ENCODE results near the gene SPR. TPM values are rescaled to one million over a fixed set of nuclear protein-coding genes. Genes with fewer than 3 reads are reported as not detected.

Gene SPR
- total and polyA plus RNA-seq, 2 of the 13 experiments (the other 11 are each of a cell fraction or from before 2014, with no cell fraction given), result 34.0 to 96.0 TPM

DNA sequence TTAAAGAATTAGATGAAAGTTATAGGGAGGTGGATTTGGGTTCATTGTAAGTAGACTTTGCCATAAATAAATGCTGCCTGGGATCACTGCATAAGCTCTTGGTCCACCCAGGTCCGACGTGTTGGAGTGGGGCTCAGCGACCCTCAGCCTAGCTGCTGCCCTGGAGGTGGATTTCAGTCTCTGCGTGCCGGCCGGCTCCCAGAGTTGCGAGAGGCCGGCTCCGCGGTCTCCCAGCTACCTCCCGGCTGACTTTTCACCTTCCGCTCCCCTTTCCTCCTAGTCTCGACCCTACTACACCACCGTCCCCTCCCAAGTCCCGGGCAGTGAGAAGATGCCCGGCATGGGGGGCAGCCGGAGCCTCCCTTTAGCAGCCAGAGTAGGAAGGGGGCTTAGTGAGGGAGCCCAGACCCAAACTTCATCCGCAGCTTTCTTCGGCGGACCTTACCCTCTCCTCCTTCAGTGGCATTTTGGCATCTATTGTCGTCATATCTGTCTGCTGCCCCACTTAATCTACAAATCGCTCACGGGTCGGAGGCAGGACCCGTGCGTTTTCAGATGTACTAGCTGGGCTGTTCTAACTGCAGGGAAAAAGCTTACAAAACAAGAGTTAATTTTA, 38.2 kb downstream of the SPR start:
- CTCF ChIA-PET (ENCODE audit: low intra/inter-chr PET ratio, low total read pairs), result no interaction called here
- TF ChIP-seq ARNT2 (CRISPR knock-in tag; IDR thresholded peaks at IDR 0.05; ENCODE audit: low read depth) (no peak), ZNF746 (CRISPR knock-in tag; IDR thresholded peaks at IDR 0.05) (no peak), NFIC (IDR thresholded peaks at IDR 0.05; ENCODE audit: low read length) (no peak), MLXIP (CRISPR knock-in tag; IDR thresholded peaks at IDR 0.05; ENCODE audit: borderline replicate concordance) (no peak), IRF2 (CRISPR knock-in tag; IDR thresholded peaks at IDR 0.05) (no peak), DBP (CRISPR knock-in tag; IDR thresholded peaks at IDR 0.05; ENCODE audit: not compliant biosample characterization) (no peak), ZNF276 (CRISPR knock-in tag; IDR thresholded peaks at IDR 0.05; ENCODE audit: low read depth) (no peak), NFE2 (CRISPR knock-in tag; IDR thresholded peaks at IDR 0.05) (no peak), ZNF691 (CRISPR knock-in tag; IDR thresholded peaks at IDR 0.05; ENCODE audit: borderline replicate concordance, low read depth) (no peak)
- TF ChIP-seq, protein P1, sequence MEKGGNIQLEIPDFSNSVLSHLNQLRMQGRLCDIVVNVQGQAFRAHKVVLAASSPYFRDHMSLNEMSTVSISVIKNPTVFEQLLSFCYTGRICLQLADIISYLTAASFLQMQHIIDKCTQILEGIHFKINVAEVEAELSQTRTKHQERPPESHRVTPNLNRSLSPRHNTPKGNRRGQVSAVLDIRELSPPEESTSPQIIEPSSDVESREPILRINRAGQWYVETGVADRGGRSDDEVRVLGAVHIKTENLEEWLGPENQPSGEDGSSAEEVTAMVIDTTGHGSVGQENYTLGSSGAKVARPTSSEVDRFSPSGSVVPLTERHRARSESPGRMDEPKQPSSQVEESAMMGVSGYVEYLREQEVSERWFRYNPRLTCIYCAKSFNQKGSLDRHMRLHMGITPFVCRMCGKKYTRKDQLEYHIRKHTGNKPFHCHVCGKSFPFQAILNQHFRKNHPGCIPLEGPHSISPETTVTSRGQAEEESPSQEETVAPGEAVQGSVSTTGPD (CRISPR knock-in tag; IDR thresholded peaks at IDR 0.05), result no peak
- TF ChIP-seq, protein P2, sequence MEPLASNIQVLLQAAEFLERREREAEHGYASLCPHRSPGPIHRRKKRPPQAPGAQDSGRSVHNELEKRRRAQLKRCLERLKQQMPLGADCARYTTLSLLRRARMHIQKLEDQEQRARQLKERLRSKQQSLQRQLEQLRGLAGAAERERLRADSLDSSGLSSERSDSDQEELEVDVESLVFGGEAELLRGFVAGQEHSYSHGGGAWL (CRISPR knock-in tag; IDR thresholded peaks at IDR 0.05), result no peak
- TF ChIP-seq, protein P3, sequence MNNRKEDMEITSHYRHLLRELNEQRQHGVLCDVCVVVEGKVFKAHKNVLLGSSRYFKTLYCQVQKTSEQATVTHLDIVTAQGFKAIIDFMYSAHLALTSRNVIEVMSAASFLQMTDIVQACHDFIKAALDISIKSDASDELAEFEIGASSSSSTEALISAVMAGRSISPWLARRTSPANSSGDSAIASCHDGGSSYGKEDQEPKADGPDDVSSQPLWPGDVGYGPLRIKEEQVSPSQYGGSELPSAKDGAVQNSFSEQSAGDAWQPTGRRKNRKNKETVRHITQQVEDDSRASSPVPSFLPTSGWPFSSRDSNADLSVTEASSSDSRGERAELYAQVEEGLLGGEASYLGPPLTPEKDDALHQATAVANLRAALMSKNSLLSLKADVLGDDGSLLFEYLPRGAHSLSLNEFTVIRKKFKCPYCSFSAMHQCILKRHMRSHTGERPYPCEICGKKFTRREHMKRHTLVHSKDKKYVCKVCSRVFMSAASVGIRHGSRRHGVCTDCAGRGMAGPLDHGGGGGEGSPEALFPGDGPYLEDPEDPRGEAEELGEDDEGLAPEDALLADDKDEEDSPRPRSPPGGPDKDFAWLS (CRISPR knock-in tag; IDR thresholded peaks at IDR 0.05; ENCODE audit: borderline replicate concordance), result no peak

More for the DNA sequence above, 38.2 kb downstream of the SPR start:
- Histone ChIP-seq H3K4me3 (replicated peaks in 1 of 3; ENCODE audit: insufficient read depth in 1 of 3, low read depth in 2 of 3, low read length in 3 of 3) (no peak overlapping the region), H4K20me1 (ENCODE audit: insufficient read depth, low read length) (no peaks in the 10 kb centered on the region), H3K9me3 (ENCODE audit: low read length) (no peaks in the 10 kb centered on the region), H2AFZ (ENCODE audit: low read length) (no peak overlapping the region), H3K36me3 (replicated peaks in 1 of 2; ENCODE audit: control insufficient read depth in 1 of 2, insufficient read depth in 2 of 2, low read length in 2 of 2) (no peaks in the 10 kb centered on the region), H3K27me3 (ENCODE audit: control insufficient read depth in 1 of 2, insufficient read depth in 2 of 2, low read length in 2 of 2) (peaks cover 2 to 88% of the 10 kb centered on the region in 2 experiments; a peak in 4 of 5 replicates), H3K4me1 (ENCODE audit: insufficient read depth, low read length) (no peaks in the 10 kb centered on the region), H3K27ac (ENCODE audit: extremely low read length, insufficient read depth, low read length) (no peak overlapping the region), H3K9ac (ENCODE audit: insufficient read depth, low read depth, low read length) (no peak overlapping the region), H3K79me2 (ENCODE audit: insufficient read depth, low read length) (no peaks in the 10 kb centered on the region), H3K4me2 (ENCODE audit: low read depth, low read length) (no peak overlapping the region)
- BruUV-seq (replicated peaks), result no TSS peak
- FAIRE-seq (no peak), ATAC-seq (no peak), DNase-seq (ENCODE audit: low spot score) (no peak)
- in situ Hi-C loops (cut with HindIII; ENCODE audit: extremely low pct_ligation_motif_present, low pct_unique_long_range_greater_than_20kb), result no loop called here
- 52% methylated on average over 26 of the region's 26 CpGs for WGBS (ENCODE audit: low lambda C conversion rate)
- intact Hi-C loops (cut with micrococcal nuclease; ENCODE audit: unreplicated experiment), result no loop called here
- POLR2A ChIA-PET, result interaction anchor here (1.4 kb wide), 1 partner anchor 146 kb away, joined by 3 read pairs; the partner anchor contains the start of gene SFXN5
